GM19438 (cell line): ENCODE results near the gene ZBED4.

Experiments
- ATAC-seq: cut with Tn5 transposase; IDR thresholded peaks from one replicate; pipeline ENCODE4 v1.9.1; 2021; ENCODE audit warnings: low read depth; ENCODE audit not compliant: unreplicated experiment

Gene ZBED4

GRCh38 chr22:49916831-49917230 is 63.2 kb downstream of the ZBED4 start:
- no peak for ATAC-seq

- ATAC-seq, result peak; percentile 88
These were observed 64.6 kb downstream of the ZBED4 start, which contains the start of the genes ALG12 and CRELD2 for GRCh38 chr22:49917974-49918910. Gene ALG12 (minus strand): TSS chr22:49918438. CDS start chr22:49913765, 4,673 bp downstream. Gene CRELD2 (plus strand): TSS chr22:49918634. CDS start chr22:49918770, 136 bp downstream.

- no peak for ATAC-seq
These were observed 65.6 kb downstream of the ZBED4 start for GRCh38 chr22:49918911-49919881.

- ATAC-seq, result no peak
These were observed 67.2 kb downstream of the ZBED4 start for GRCh38 chr22:49920859-49921258.

GRCh38 chr22:49921508-49922278 is 68.0 kb downstream of the ZBED4 start:
- ATAC-seq, result no peak

GRCh38 chr22:49922484-49922883 is 68.8 kb downstream of the ZBED4 start:
- no peak for ATAC-seq

- ATAC-seq, result no peak
These were observed 69.3 kb downstream of the ZBED4 start for GRCh38 chr22:49922926-49923325.

- no peak for ATAC-seq
These were observed 69.8 kb downstream of the ZBED4 start for GRCh38 chr22:49923445-49923844.

- no peak for ATAC-seq
These were observed 70.6 kb downstream of the ZBED4 start for GRCh38 chr22:49924113-49924833.

GRCh38 chr22:49925525-49926128 is 72.0 kb downstream of the ZBED4 start:
- peak; percentile 46 for ATAC-seq

- ATAC-seq, result no peak
These were observed 73.3 kb downstream of the ZBED4 start for GRCh38 chr22:49926916-49927315.

- no peak for ATAC-seq
These were observed 74.0 kb downstream of the ZBED4 start for GRCh38 chr22:49927483-49928184.

- ATAC-seq, result no peak
These were observed 74.5 kb downstream of the ZBED4 start for GRCh38 chr22:49928185-49928495.

GRCh38 chr22:49928555-49929210 is 75.0 kb downstream of the ZBED4 start:
- no peak for ATAC-seq

GRCh38 chr22:49929211-49929979 is 75.8 kb downstream of the ZBED4 start:
- ATAC-seq, result no peak

- no peak for ATAC-seq
These were observed 76.4 kb downstream of the ZBED4 start for GRCh38 chr22:49929994-49930575.
